ENCODE results near the gene ZG16B.

Gene ZG16B

GRCh38 chr16:2806286-2806685, 23.8 kb upstream of the ZG16B start:
- no peak for DNase-seq (ENCODE audit: low spot score)

- no peak for DNase-seq (ENCODE audit: low spot score)
These were observed 21.9 kb upstream of the ZG16B start for GRCh38 chr16:2808181-2808580.

GRCh38 chr16:2809149-2809760, 20.8 kb upstream of the ZG16B start:
- no peak for DNase-seq (ENCODE audit: low spot score)

- DNase-seq (ENCODE audit: low spot score) = no peak
These were observed 19.5 kb upstream of the ZG16B start for GRCh38 chr16:2810651-2811050.

- no peak for DNase-seq (ENCODE audit: low spot score)
These were observed 18.2 kb upstream of the ZG16B start for GRCh38 chr16:2811703-2812471.

- DNase-seq (ENCODE audit: low spot score) = no peak
These were observed 16.3 kb upstream of the ZG16B start for GRCh38 chr16:2813771-2814221.

GRCh38 chr16:2814551-2815298, 15.4 kb upstream of the ZG16B start:
- no peak for DNase-seq (ENCODE audit: low spot score)

- DNase-seq (ENCODE audit: low spot score) = no peak
These were observed 14.8 kb upstream of the ZG16B start for GRCh38 chr16:2815299-2815771.

- no peak for DNase-seq (ENCODE audit: low spot score)
These were observed 13.3 kb upstream of the ZG16B start, which contains the start of gene PRSS21 for GRCh38 chr16:2816751-2817339. TSS of gene PRSS21 (plus strand) at chr16:2817237. CDS start at chr16:2817269, 32 bp downstream.

GRCh38 chr16:2817340-2818271, 12.5 kb upstream of the ZG16B start:
- no peak for DNase-seq (ENCODE audit: low spot score)

GRCh38 chr16:2818272-2818876, 11.7 kb upstream of the ZG16B start:
- no peak for DNase-seq (ENCODE audit: low spot score)

- DNase-seq (ENCODE audit: low spot score) = no peak
These were observed 10.7 kb upstream of the ZG16B start for GRCh38 chr16:2819179-2819938.

- DNase-seq (ENCODE audit: low spot score) = no peak
These were observed 9.9 kb upstream of the ZG16B start for GRCh38 chr16:2819939-2820835.

- no peak for DNase-seq (ENCODE audit: low spot score)
These were observed 9.1 kb upstream of the ZG16B start for GRCh38 chr16:2820836-2821486.

GRCh38 chr16:2821487-2822157, 8.5 kb upstream of the ZG16B start:
- DNase-seq (ENCODE audit: low spot score) = peak; percentile 33

- DNase-seq (ENCODE audit: low spot score) = no peak
These were observed 8.0 kb upstream of the ZG16B start for GRCh38 chr16:2822158-2822495.

- DNase-seq (ENCODE audit: low spot score) = no peak
These were observed 7.6 kb upstream of the ZG16B start for GRCh38 chr16:2822496-2822895.

GRCh38 chr16:2824626-2825025, 5.5 kb upstream of the ZG16B start:
- DNase-seq (ENCODE audit: low spot score) = no peak
